Mesenteric fat pad (tissue), 1 donor: Measurements from ENCODE around the gene AGBL1. TPM values are rescaled to one million over a fixed set of nuclear protein-coding genes. Genes with fewer than 3 reads are reported as not detected.
"Not testable (repeated sequence)": the region's sequence is repeated elsewhere in the genome, so short reads cannot be mapped to it uniquely, and the experiment has no call there.

Source experiments
- DNase-seq: peaks from one replicate; pipeline ENCODE4 v3.0.0-alpha.2; 2020; ENCODE audit warnings: low spot score
- total RNA-seq: library from RNA; stranded (reverse); fragmentation: NEBNext Ultra II Directional; extraction: Animal tissue kit (Norgen Biotek cat#: 25700); gene quantifications from one replicate; pipeline ENCODE4 v1.2.1, GENCODE V29; 2021
- donor health status: DM: yes; HTN: yes; CAD: no.

Gene AGBL1
- total RNA-seq, 1 donor from 2014 or later: not detected

- no peak for DNase-seq
Observed at GRCh38 chr15:86392874-86393273, 313.2 kb downstream of the AGBL1 start.

- no peak for DNase-seq
Observed at GRCh38 chr15:86394866-86395265, 315.2 kb downstream of the AGBL1 start.

DNA sequence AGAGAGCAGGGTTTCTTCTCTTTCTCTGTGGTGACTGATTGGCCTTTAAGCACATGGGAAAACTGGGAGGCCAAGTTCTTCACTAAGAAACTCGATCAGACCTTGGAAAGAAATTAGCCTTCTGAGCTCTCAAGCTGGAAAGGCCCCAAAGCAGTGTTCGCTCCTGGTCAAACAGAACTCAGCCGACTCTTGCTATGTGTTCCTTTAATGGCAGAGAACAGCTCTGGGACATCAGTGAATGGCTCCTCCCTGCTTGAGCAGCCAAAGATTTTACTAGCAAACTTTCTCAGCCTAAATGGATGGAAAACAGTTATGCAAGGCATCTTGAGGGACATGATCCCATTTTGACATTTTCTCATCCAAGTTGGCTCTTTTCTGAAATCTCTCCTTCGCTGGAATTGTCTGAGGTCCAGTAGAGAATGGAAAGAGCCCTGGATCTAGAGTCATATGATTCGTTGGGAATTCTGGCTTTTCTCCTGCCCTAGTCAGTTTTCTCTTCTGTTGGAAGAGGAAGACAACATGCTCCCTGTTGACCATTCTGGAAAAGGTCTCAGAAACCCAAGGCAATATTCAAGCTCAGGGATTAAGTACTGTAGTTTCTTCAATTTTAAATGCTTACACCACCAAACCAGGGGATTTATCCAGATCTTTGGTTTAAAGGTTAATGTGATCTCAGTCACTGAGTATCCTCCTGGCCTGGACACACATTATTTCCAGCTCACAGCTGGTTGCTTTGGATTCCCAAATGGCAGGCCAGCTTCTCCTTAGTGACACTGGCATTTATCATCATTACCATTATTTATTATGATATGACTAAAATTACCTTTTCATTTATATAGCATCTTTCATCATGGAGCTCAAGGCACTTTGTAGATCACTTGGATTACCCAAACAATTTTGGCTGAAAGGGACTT is 319.6 kb downstream of the AGBL1 start:
- DNase-seq: no peak

- DNase-seq: no peak
Observed at GRCh38 chr15:86403221-86403620, 323.6 kb downstream of the AGBL1 start.

GRCh38 chr15:86403914-86404583 is 324.4 kb downstream of the AGBL1 start:
- no peak for DNase-seq

GRCh38 chr15:86408261-86408660 is 328.6 kb downstream of the AGBL1 start:
- DNase-seq: no peak

DNA sequence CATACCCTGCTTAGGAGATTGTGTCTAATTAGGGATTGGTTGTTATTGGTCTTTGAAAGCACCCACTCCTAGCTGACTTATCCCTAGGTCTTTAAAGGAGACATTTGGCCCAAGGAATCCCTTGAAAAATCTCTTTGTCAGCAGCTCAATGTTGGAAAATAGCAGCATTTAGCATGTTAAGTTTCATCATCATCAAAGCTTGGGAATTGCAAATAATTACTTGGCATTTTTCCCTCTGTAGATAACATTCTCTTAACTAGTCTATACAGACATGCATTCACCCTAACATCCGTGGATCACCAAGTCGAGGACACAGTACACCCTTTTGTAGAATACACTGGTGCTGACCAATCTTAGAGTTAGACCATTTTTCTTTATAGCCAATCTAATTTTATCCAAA is 332.2 kb downstream of the AGBL1 start:
- no peak for DNase-seq

GRCh38 chr15:86413191-86413590 is 333.5 kb downstream of the AGBL1 start:
- no peak for DNase-seq

DNA sequence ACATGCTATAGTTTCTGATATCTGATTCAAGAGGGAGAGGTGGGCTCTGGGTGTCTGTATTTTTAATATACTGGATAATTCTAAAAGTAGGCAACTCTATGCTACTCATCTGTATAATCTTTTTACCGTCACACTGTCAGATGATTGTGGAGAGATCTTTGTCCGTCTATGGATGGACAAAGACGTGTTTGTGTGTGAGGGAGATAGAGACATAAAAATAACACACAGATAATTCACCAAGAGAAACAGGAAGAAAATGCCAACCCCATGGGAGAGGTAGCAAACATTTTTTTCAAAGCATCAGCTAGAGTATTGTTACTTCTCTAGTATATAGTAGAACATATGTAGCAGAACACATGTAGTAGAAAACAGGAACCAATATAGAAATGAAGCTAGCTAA is 346.1 kb downstream of the AGBL1 start:
- no peak for DNase-seq

- no peak for DNase-seq
Observed at GRCh38 chr15:86432861-86433260, 353.2 kb downstream of the AGBL1 start.

GRCh38 chr15:86433983-86434382 is 354.3 kb downstream of the AGBL1 start:
- DNase-seq: no peak

DNA sequence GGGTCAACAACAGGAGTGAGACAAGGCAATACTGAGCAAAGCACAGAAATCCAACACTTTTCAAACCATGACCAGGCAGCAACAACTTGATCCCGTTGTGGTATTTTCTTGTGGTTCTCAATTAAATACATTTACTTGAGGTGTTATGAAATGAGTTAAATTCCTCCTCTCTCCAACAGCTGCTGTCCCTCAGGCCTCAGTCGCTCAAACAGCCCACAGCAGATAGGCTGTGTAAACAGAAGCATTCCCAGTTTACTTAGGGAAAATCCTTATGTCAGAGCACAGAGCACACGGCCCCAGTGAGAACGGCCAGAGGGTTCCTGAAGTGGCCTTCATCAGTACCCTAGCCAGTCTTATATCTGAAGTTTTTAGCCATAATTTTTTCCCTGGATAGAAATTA is 359.9 kb downstream of the AGBL1 start:
- no peak for DNase-seq

- no peak for DNase-seq
Observed at GRCh38 chr15:86444527-86444926, 364.9 kb downstream of the AGBL1 start.

DNA sequence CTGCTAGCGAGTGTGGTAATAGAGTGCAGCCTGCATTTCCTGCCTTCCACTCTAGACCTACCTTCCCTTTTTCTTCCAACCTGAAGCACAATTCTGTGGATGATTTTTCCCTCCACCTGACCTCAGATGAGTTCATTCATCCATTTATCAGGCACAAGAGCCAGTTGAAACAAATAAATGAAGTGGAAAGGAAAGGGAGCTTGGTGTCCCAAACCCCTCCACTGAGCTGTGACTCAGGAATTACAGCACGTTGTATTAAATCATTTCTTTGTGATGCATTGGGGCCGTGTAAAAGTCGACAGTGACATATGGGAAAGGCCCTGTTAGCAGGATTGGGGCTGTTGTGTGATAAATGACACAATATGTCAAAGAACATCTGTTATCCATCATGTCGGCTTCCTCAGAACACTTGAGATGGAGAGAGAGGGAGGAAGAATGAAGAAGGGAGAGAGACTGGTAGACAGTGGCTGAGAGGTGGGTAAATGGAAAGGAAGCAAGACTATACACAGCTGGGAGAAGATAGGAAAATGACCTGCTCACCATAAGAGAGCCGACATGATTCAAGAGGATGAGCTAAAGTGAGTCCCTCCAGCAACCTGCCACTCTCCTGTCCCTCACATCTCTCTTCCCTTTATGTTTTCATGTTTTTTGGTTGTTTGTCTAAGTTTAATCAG is 366.0 kb downstream of the AGBL1 start:
- DNase-seq: no peak

DNA sequence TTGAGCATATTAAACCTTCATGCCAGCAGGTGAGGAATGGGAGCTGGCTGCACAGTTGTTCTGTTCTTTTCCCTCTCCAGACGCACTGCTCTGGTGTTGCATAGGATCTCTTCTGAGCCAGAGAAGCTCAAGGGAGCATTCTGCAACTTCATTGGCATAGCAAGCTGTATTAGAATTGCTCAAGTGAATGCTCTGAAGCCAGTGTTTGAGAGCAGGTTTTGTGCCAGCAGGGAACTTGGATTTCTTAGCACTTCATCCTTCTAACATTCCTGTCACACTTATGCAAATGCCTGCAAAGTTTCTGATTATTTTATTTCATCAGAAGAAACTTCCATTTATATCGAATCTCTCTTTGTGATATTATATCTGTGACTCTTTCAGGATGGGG is 366.6 kb downstream of the AGBL1 start:
- no peak for DNase-seq

DNA sequence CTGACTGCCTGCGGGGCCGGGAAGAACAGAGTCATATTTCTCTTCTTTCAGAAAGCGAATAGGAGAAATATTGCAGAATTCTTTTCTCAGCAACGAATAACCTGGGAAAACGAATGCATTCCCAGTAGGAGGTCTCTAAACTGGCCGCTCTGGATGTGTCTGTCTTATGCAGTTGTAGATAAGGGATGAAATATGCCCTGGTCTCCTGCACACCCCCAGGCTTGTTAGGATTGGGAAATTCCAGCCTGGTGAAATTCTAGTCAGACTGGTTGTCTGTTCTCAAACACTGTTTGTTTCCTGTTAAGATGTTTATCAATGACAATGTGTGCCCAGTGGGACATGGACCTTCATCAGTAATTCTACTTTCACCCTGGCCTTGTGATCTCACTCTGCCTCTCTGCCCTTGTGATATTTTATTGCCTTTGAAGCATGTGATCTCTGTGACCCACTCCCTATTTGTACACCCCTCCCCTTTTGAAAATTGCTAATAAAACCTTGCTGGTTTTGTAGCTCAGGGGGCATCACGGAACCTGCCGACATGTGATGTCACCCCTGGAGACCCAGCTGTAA is 385.9 kb downstream of the AGBL1 start:
- not testable (repeated sequence) for DNase-seq

GRCh38 chr15:86481720-86482119 is 402.0 kb downstream of the AGBL1 start:
- no peak for DNase-seq

GRCh38 chr15:86483936-86484335 is 404.3 kb downstream of the AGBL1 start:
- DNase-seq: no peak

GRCh38 chr15:86488046-86488445 is 408.4 kb downstream of the AGBL1 start:
- no peak for DNase-seq

- DNase-seq: no peak
Observed at GRCh38 chr15:86489981-86490380, 410.3 kb downstream of the AGBL1 start.

DNA sequence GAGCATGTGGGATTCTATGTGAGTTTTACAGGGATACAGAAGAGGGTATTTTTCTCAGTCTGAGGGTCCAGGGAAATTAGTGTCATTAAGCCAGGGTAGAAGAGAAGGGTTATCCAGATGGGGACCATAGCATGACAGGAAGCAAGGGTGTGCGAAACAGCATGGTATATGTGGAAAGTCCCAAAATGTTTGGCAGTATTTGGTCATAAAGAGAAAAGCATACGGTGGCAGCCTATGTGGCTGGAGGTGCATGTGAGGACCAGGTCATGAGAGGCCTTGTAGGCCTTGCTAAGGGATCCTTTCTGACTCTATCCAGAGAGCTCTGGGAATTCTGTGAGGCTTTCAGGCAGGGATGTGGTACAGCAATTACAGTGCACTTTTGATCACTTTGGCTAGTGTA is 411.4 kb downstream of the AGBL1 start:
- no peak for DNase-seq

DNA sequence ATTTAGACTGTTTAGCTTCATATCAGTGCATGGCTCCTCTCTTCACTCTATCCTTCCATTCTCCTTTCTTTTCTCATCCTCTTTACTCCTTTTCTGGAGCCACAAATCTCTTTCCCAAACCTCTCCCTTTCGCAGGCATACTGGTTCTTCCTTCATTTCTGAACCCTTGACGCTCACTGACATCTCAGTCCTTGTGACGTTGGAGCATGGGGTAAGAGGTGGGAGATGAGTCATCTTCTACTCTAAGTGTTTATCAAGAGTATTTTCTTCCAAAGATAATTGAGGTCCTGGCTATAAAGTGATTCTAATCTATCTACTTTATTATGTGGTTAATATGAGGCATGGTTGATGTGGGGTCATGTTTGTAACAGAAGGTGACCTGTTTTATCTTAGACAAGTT is 414.2 kb downstream of the AGBL1 start:
- no peak for DNase-seq
